Measurements from ENCODE around the gene POFUT1.
"Not testable (repeated sequence)": the region's sequence is repeated elsewhere in the genome, so short reads cannot be mapped to it uniquely, and the experiment has no call there.

The POFUT1 gene

GRCh38 chr20:32236819-32237218, 29.1 kb downstream of the POFUT1 start:
- no peak for DNase-seq

- DNase-seq = no peak
Measured at GRCh38 chr20:32237419-32237818, 29.7 kb downstream of the POFUT1 start.

- DNase-seq = no peak
Measured at GRCh38 chr20:32238483-32239425, 31.1 kb downstream of the POFUT1 start.

- DNase-seq = no peak
Measured at GRCh38 chr20:32240205-32240604, 32.5 kb downstream of the POFUT1 start.

- no peak for DNase-seq
Measured at GRCh38 chr20:32241807-32242206, 34.1 kb downstream of the POFUT1 start.

- no peak for DNase-seq
Measured at GRCh38 chr20:32244150-32244823, 36.6 kb downstream of the POFUT1 start.

GRCh38 chr20:32244959-32245358, 37.3 kb downstream of the POFUT1 start:
- DNase-seq = no peak

- not testable (repeated sequence) for DNase-seq
Measured at GRCh38 chr20:32246208-32246607, 38.5 kb downstream of the POFUT1 start.

GRCh38 chr20:32248043-32248442, 40.4 kb downstream of the POFUT1 start:
- DNase-seq = no peak

- DNase-seq = no peak
Measured at GRCh38 chr20:32249030-32249738, 41.5 kb downstream of the POFUT1 start.

GRCh38 chr20:32251470-32251869, 43.8 kb downstream of the POFUT1 start:
- DNase-seq = no peak

GRCh38 chr20:32252189-32252588, 44.5 kb downstream of the POFUT1 start:
- DNase-seq = no peak

- DNase-seq = not testable (repeated sequence)
Measured at GRCh38 chr20:32260973-32261372, 53.3 kb downstream of the POFUT1 start.

- no peak for DNase-seq
Measured at GRCh38 chr20:32261644-32262043, 54.0 kb downstream of the POFUT1 start.

- no peak for DNase-seq
Measured at GRCh38 chr20:32263398-32263954, 55.8 kb downstream of the POFUT1 start.

- no peak for DNase-seq
Measured at GRCh38 chr20:32271620-32272019, 63.9 kb downstream of the POFUT1 start.

GRCh38 chr20:32274359-32274758, 66.7 kb downstream of the POFUT1 start:
- no peak for DNase-seq

- DNase-seq = not testable (repeated sequence)
Measured at GRCh38 chr20:32275163-32275562, 67.5 kb downstream of the POFUT1 start.

- DNase-seq = peak; percentile 83
Measured at GRCh38 chr20:32277361-32278198, 69.9 kb downstream of the POFUT1 start, which contains the start of gene KIF3B. TSS of gene KIF3B (plus strand) at chr20:32277651. CDS start at chr20:32309778, 32,127 bp downstream.

GRCh38 chr20:32278199-32278643, 70.5 kb downstream of the POFUT1 start:
- DNase-seq = no peak

- DNase-seq = no peak
Measured at GRCh38 chr20:32281711-32282110, 74.0 kb downstream of the POFUT1 start.

GRCh38 chr20:32282461-32282860, 74.8 kb downstream of the POFUT1 start:
- peak; percentile 86 for DNase-seq
